Suprapubic skin (tissue), 4 donors: ENCODE measurements around the gene ARHGAP4. TPM values are rescaled to one million over a fixed set of nuclear protein-coding genes. Genes with fewer than 3 reads are reported as not detected.
A peak's percentile ranks its signal among the peaks of the same experiment; 100 is the strongest.

Experiments
- DNase-seq, 2 donors: peaks; one replicate each; pipeline ENCODE4 v3.0.0-alpha.2; 2019; ENCODE audit warnings: low spot score in 2 of 2
- H3K27ac ChIP-seq: fragments of 200-600 bp; sonication (generic); one replicate; pipeline ENCODE4 v1.5.1; 2019
- H3K27me3 ChIP-seq: fragments of 200-600 bp; sonication (generic); one replicate; pipeline ENCODE4 v1.5.1; 2019
- H3K36me3 ChIP-seq: fragments of 200-600 bp; sonication (generic); one replicate; pipeline ENCODE4 v1.5.1; 2019
- H3K4me1 ChIP-seq: fragments of 200-600 bp; sonication (generic); one replicate; pipeline ENCODE4 v1.5.1; 2019
- H3K4me3 ChIP-seq: fragments of 200-600 bp; sonication (generic); one replicate; pipeline ENCODE4 v1.5.1; 2019; ENCODE audit warnings: mild to moderate bottlenecking
- H3K9me3 ChIP-seq: fragments of 200-600 bp; sonication (generic); one replicate; pipeline ENCODE4 v1.5.1; 2019
- EP300 ChIP-seq: sonication (generic); formaldehyde crosslinking; IDR thresholded peaks from one replicate; pipeline ENCODE4 v1.6.1; 2017; ENCODE audit warnings: antibody characterized with exemption
- POLR2A ChIP-seq, 2 donors: fragments of 450-650 bp; IDR thresholded peaks; one replicate each; pipeline ENCODE4 v1.6.1; 2017; ENCODE audit warnings: antibody characterized with exemption in 2 of 2, mild to moderate bottlenecking in 2 of 2, moderate library complexity in 2 of 2
- POLR2AphosphoS5 ChIP-seq, 3 donors: sonication (generic); formaldehyde crosslinking; IDR thresholded peaks; one replicate each; pipeline ENCODE4 v1.6.1; 2017; ENCODE audit warnings: antibody characterized with exemption in 3 of 3
- WGBS: methylation state at CpG from one replicate; pipeline ENCODE4 v1.1.5; 2018; 5-methylcytosine and 5-hydroxymethylcytosine counted together
- total RNA-seq, 4 donors: library from RNA; depleted of rRNA; stranded (reverse); fragments of >200 nt; gene quantifications; one replicate each; pipeline ENCODE4 v1.1.0, GENCODE V29; 2016
- TF ChIP-seq, protein P1 (sequence below), 2 donors: fragments of 200-600 bp in 1 of 2; fragments of 450-650 bp in 1 of 2; sonication (generic) in 1 of 2; IDR thresholded peaks; one replicate each; pipeline ENCODE4 v1.5.1; 2016 to 2019; ENCODE audit warnings: antibody characterized with exemption in 2 of 2, mild to moderate bottlenecking in 1 of 2, moderate library complexity in 1 of 2

The ARHGAP4 gene
- total RNA-seq, 4 donors from 2014 or later: 4.8 to 17.6 (median 9.6) TPM

GRCh38 chrX:153931748-153932147 is 5.7 kb upstream of the ARHGAP4 start:
- no peak for DNase-seq
- H3K4me1 ChIP-seq: peaks cover 35% of the 10 kb centered on the region
- WGBS: 94% methylated on average over 11 of the region's 13 CpGs
- H3K4me3 ChIP-seq: no peak overlapping the region
- no peaks in the 10 kb centered on the region for H3K9me3 ChIP-seq
- no peak overlapping the region for H3K27ac ChIP-seq
- TF ChIP-seq, protein P1, sequence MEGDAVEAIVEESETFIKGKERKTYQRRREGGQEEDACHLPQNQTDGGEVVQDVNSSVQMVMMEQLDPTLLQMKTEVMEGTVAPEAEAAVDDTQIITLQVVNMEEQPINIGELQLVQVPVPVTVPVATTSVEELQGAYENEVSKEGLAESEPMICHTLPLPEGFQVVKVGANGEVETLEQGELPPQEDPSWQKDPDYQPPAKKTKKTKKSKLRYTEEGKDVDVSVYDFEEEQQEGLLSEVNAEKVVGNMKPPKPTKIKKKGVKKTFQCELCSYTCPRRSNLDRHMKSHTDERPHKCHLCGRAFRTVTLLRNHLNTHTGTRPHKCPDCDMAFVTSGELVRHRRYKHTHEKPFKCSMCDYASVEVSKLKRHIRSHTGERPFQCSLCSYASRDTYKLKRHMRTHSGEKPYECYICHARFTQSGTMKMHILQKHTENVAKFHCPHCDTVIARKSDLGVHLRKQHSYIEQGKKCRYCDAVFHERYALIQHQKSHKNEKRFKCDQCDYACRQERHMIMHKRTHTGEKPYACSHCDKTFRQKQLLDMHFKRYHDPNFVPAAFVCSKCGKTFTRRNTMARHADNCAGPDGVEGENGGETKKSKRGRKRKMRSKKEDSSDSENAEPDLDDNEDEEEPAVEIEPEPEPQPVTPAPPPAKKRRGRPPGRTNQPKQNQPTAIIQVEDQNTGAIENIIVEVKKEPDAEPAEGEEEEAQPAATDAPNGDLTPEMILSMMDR (IDR thresholded peaks at IDR 0.05): no peak
- TF ChIP-seq POLR2AphosphoS5 (IDR thresholded peaks at IDR 0.05) (no peak), EP300 (no peak), POLR2A (IDR thresholded peaks at IDR 0.05) (no peak)
- H3K27me3 ChIP-seq: no peaks in the 10 kb centered on the region
- H3K36me3 ChIP-seq: peaks cover 18% of the 10 kb centered on the region

- Histone ChIP-seq H3K27me3 (no peaks in the 10 kb centered on the region), H3K4me1 (peaks cover 40% of the 10 kb centered on the region), H3K9me3 (no peaks in the 10 kb centered on the region), H3K27ac (no peak overlapping the region), H3K4me3 (no peak overlapping the region), H3K36me3 (peaks cover 18% of the 10 kb centered on the region)
- no peak for DNase-seq
- TF ChIP-seq POLR2A (IDR thresholded peaks at IDR 0.05) (no peak), POLR2AphosphoS5 (IDR thresholded peaks at IDR 0.05) (no peak), EP300 (no peak)
- TF ChIP-seq, protein P1 (IDR thresholded peaks at IDR 0.05): no peak
- 76% methylated on average over 3 of the region's 8 CpGs for WGBS
These were observed 5.1 kb upstream of the ARHGAP4 start for GRCh38 chrX:153931151-153931550.

GRCh38 chrX:153930011-153930910 is 4.2 kb upstream of the ARHGAP4 start:
- peaks cover 37% of the 10 kb centered on the region for H3K4me1 ChIP-seq
- no peak for TF ChIP-seq EP300
- TF ChIP-seq, protein P1 (IDR thresholded peaks at IDR 0.05): no peak
- TF ChIP-seq POLR2A (IDR thresholded peaks at IDR 0.05): no peak
- TF ChIP-seq POLR2AphosphoS5 (IDR thresholded peaks at IDR 0.05): no peak
- no peak overlapping the region for H3K4me3 ChIP-seq
- H3K36me3 ChIP-seq: peaks cover 18% of the 10 kb centered on the region
- no peak overlapping the region for H3K27ac ChIP-seq
- no peaks in the 10 kb centered on the region for H3K9me3 ChIP-seq
- no peaks in the 10 kb centered on the region for H3K27me3 ChIP-seq
- 88% methylated on average over 27 of the region's 31 CpGs for WGBS
- DNase-seq: no peak

DNA sequence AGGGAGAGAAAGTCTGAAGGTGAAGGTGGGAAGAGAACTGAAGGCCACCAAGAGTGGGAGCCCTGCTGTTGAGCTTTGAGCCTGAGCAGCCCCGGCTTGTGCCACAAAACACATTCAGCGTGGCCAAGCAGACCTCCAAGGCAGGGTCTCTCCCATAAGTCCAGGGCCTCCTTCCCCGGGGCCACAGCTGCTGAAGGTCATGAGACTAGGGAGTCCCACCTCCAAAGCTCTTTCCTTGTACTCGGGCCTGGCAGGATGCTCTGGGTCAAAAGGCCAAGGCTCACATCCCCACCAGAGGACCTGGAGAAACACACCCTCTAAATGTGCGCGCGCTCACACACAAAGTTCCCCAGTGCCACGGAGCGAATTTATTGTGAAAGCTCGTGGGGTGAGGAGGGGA is 3.5 kb upstream of the ARHGAP4 start:
- H3K27me3 ChIP-seq: no peaks in the 10 kb centered on the region
- H3K4me3 ChIP-seq: no peak overlapping the region
- TF ChIP-seq POLR2AphosphoS5 (IDR thresholded peaks at IDR 0.05) (no peak), POLR2A (IDR thresholded peaks at IDR 0.05) (no peak), EP300 (no peak)
- TF ChIP-seq, protein P1 (IDR thresholded peaks at IDR 0.05): no peak
- no peaks in the 10 kb centered on the region for H3K9me3 ChIP-seq
- H3K4me1 ChIP-seq: peaks cover 39% of the 10 kb centered on the region
- DNase-seq: no peak
- no peak overlapping the region for H3K27ac ChIP-seq
- H3K36me3 ChIP-seq: peaks cover 18% of the 10 kb centered on the region
- 87% methylated on average over 10 of the region's 10 CpGs for WGBS

GRCh38 chrX:153928846-153929245 is 2.8 kb upstream of the ARHGAP4 start:
- peak overlapping the region; percentile 59 for H3K4me3 ChIP-seq
- H3K27ac ChIP-seq: no peak overlapping the region
- H3K9me3 ChIP-seq: no peaks in the 10 kb centered on the region
- TF ChIP-seq POLR2A (IDR thresholded peaks at IDR 0.05) (no peak), EP300 (no peak), POLR2AphosphoS5 (IDR thresholded peaks at IDR 0.05) (no peak)
- TF ChIP-seq, protein P1 (IDR thresholded peaks at IDR 0.05): no peak
- H3K27me3 ChIP-seq: no peaks in the 10 kb centered on the region
- DNase-seq: no peak
- peaks cover 18% of the 10 kb centered on the region for H3K36me3 ChIP-seq
- 73% methylated on average over 9 of the region's 9 CpGs for WGBS
- H3K4me1 ChIP-seq: peaks cover 43% of the 10 kb centered on the region
